GM20431 (cell line): ENCODE data around the gene EMP2.

Experiments used
- in situ Hi-C: fragments of 300-500 bp; cut with MseI, MboI; formaldehyde crosslinking; loops from one replicate; pipeline ENCODE4 v1.15.0; 2020; ENCODE audit warnings: low sequenced_read_pairs; ENCODE audit not compliant: unreplicated experiment

EMP2 gene

DNA sequence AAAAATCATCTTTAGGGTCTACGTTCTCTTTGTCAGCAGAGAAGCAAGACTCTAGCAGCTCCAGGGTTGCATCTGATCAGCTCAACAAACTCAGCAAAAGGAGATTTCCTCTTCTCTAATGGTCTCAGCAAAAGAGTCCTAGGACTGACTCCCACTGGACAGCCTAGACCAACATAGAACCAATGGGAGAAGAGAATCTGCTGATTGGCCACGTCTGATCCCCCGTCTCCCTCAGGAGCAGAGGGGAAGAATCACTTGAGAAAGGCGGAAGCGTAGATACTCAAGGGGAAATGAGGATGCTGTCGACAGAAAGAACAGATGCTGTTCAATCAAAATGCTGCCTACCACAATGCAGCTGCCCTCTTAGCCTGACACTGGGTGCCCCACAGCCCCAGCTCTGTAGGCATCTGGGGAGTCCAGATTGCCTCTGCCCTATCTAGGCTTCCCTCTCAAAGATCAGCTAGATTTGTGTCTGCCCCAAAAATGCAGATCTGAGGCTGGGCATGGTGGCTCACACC is 31.5 kb upstream of the EMP2 start:
- in situ Hi-C loops: no loop called here

DNA sequence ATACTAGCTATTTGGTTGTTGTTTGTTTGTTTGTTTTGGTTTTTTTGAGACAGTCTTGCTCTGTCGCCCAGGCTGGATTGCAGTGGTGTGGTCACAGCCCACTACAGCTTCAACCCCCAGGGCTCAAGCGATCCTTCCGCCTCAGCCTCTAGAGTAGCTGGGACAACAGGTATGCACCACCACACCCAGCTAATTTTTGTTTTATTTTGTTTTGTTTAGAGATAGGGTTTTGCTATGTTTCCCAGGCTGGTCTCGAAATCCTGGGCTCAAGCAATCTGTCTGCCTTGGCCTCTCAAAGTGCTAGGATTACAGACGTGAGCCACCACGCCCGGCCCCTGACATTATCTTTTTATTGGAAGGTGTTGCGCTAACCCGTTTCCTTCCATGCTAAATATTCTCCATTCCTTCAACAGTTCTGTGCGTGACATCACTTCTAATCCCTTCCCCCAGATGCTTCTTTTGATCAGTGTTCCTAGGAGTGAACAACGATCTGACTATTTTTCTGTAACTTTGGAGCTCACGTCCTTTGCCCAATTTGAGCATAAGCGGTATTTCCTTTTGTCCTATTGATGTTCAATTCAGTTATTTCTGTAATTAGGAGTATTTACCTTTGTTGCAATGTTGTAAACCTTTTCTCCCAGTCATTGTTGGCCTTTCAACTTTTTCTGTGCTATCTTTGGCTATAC is 30.2 kb upstream of the EMP2 start:
- in situ Hi-C loops: no loop called here

DNA sequence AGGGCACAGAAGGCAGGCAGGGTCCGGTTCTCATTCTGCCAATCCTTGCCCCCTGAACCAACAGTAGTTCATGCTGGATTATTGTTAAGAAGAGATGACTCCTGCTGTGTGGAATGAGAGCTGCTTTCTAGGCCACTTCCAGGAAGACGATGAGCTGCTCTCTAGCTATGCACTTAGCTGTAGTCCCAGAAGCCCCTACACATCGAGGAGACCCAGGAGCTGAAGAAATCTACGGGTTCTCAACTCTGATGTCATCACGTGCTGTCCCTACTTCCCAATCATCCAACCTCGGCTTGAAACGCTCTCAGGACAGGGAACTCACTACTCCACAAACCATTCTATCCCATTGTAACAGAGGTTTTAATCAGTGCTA is 29.0 kb upstream of the EMP2 start:
- in situ Hi-C loops: no loop called here

DNA sequence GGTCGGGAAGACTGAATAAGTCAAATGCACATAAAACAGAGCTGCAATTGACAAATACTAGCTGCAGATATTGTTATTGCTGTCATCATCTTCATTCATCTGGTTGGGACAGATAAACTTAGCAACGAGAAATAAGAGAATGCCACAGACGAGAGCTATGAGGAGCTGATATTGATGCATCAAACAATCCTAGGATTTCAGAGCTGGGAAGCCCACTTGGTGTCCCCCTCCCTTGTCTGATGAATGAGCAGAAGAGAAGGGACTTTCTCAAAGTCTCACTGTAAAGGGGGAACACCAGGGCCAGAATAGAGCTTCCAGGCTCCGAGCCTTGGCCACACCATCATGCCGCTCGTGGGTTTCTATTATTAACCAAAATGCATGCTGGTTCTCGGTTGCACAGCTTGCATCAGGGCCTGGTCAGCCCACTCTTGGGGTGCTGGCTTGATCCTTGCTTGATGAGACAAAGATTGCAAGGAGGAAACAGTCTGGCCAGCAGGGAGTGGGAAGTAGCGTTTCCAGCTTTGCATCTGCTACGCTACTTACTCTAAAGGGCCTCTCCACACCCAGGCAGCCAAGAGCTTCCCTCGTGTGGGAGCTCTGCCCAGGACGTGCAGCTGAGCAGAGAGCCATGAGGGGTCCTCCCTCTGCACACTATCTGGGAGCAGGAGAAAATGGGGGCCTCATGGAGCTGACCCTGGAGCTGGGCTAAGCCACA is 28.4 kb upstream of the EMP2 start:
- in situ Hi-C loops: no loop called here

DNA sequence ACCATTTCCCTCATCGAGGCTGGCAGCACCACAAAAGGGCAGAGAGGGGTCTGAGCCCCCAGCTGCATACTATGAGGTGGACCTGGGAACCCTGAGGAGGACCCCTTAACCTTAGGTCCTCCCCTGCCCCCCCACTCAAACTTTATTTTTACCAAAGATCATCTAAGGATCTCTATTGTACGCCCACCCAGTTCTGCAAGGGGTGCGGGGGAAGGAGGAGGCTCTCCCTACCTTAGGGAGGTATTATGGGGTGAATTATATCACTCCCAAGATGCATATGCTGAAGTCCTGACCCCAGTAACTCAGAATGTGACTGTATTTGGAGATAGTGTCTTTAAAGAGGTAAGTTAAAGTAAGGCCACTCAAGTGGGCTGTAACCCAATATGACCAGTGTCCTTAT is 26.8 kb upstream of the EMP2 start:
- in situ Hi-C loops: no loop called here

DNA sequence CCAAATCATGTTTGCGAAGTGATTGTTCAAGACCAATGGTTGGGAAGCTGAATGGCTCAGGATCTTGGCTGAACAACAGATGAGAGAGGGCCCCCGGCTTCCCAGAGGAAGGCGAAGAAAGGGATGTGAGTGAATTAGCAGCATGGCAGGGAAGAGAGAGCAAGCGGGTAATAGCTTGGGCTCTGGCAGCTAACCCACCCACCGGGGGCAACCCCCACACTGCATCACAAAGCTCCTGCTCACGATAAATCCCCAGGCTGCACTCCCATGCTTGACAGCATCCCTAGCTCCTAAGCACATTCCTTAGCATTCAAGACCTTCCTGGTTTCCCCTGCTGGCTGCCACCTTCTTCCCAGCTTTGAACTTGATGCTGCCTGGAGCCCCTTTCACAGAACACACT is 26.2 kb upstream of the EMP2 start:
- in situ Hi-C loops: no loop called here

DNA sequence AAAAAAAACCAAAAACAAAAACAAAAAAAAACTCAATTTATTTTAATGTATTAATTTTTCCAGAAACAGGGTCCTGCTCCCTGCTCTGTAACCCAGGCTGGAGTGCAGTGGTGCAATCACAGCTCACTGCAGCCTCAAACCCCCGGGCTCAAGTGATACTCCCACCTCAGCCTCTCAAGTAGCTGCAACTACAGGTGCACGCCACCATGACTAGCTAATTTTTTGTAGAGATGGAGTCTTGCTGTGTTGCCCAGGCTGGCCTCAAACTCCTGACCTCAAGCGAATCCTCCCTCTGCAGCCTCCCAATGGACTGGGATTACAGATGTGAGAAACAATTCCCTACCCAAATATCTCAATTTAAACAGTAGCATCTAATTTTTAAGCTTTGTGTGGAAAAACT is 25.2 kb upstream of the EMP2 start:
- in situ Hi-C loops: no loop called here

DNA sequence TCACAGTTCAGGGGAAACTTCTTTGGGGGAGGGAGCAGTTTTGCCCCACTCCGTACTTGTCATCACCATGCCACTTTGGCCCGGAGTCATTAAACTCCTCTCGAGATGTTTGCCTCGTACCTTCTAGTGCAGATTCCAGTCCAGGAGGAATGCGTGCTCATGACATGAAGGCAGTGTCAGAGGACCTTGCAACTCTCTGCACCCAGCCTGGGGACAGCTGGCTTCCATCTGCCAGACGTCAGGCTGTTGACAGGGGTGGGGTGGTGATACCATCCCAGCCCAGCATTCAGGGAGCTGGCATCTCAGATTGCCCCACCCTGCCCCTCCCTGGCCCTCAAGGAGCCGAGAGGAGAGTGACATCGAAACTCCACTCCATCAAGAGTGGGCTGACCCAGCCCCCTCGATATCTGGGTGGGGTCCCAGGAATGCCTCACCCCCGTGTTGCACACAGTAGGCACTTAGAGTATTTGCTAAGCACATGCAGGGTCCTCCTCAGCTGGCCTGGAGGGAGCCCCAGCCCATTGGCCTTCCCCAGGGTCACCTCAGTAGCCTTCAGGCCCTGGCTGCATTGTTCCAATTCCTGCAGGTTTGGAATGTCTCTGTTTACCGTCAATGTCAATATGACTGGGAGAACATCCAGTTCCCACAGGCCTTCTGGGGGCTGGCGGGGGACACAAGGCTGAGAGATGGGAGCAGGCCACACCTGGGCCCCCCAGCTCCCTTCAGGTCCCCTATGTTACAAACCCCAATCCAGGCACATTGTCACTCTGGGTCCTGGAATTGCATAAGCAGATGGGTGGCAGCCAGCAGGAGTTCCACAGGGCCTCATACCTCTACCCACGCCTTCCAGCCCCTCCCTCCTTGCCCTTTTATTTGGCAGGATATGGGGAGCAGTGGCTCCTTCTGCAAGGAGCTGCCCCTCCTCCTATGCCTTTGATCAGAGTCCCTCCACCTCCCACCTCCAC is 21.3 kb upstream of the EMP2 start:
- in situ Hi-C loops: no loop called here

DNA sequence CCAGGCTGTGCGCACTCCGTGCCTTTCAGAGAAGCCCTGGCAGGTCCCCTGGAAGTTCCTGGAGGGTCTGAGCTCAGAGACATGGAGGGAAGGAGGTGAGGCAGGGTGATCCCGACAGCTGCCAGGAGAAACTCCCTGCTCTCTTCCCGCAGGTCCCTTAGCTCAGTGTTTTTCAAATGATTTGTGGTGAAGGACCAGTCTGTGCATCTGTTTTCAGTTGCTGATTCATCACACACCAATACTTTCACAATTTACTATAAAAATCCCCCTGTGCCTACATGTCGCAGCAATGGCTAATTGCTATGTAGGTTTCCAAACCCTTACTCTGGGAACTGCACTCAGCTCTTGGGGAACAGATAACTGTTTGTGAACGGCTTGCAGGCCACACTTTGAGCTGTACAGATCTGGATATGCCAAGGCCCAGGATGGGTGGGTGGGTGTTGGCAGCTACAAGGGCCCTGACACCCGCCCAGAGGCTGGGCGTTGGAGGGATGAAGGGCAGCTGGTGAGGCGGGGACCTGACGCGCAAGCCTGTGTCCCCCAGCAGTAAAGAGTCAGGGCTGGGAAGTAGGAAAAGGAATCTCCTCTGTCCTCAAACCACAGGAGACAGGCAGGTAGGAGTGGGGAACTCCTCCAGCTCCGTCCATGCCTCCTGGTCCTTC is 20.5 kb upstream of the EMP2 start:
- in situ Hi-C loops: no loop called here

DNA sequence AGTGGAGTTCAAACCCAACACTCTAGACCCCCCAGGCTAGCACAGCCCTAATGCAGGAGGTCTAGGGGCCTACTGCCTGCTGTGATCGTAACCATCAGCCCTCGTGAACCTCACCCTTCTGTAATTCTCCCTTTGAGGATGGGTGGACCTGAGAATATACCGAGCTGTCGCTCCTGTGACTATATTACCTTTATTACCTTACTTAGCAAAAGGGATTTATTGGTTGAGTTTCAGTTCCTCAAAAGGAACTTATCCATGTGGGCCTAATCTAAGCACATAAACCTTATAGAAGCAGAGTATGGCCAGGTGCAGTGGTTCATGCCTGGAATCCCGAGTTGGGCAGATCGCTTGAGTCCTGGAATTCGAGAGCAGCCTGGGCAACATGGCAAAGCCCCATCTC is 19.2 kb upstream of the EMP2 start:
- in situ Hi-C loops: no loop called here

DNA sequence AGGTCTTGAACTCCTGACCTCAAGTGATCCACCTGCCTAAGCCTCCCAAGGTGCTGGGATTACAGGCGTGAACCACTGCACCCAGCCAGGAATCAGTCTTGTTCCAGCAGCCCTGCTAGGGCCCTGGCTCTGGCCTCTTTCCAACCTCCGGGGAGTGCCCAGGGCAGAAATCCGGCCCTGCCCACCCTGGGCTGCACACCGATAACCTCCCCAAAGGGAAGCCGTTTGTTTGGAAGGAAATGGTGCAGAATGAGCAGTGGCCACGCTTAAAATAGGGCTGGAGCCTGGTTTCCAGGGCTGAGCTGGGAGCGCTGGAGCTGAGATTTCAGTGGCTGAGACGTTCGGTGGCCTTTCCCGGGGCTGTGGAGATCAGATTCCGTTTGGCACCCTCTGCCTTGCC is 17.8 kb upstream of the EMP2 start:
- in situ Hi-C loops: no loop called here

DNA sequence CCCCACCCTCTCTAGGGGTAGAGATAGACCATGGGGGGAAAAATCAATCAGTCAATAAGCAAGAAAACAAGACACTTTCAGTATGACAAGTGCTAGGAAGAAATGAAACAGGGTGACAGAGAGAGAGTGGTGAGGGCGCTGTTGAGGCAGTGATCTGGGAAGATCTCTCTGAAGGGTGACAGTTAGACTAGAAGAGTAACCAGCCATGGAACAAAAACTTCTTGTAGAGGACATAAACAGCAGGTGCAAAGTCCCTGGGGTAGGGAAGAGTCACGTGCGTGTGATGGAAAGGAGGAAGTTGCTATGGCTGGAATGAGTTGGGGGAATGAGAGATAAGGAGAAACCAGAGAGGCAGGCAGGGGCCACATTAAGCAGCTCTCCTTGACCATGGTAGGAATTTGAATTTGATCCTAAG is 16.8 kb upstream of the EMP2 start:
- in situ Hi-C loops: no loop called here

DNA sequence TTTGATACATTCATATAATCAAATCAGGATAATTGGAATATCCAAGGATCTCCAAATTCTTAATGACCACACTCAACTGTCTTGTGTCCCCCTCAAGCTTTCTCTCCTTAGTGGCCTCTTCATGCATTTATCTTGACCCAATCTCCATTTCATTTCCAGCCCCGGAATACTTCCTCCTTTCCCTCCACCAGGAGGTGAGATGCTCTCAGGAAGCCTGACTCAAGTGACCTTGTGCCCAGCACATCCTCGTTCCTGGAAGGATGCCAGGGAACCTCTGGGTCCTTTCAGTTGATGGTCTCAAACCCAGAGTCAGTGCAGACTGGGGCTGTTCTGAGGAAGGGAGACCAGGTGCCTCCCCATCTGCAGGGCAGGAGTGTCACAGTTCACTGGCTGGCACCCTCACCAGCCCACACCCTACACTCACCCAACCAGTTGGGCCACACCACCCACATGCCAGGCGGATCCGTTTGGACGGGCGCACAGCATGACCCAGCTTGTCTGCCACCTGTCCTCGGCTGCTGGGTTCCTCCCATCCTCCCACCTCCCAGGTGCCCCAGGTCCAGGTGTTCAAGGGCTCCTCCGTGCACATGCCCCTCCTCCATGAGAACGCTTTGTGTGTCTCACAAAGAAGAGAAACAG is 14.0 kb upstream of the EMP2 start:
- in situ Hi-C loops: no loop called here

DNA sequence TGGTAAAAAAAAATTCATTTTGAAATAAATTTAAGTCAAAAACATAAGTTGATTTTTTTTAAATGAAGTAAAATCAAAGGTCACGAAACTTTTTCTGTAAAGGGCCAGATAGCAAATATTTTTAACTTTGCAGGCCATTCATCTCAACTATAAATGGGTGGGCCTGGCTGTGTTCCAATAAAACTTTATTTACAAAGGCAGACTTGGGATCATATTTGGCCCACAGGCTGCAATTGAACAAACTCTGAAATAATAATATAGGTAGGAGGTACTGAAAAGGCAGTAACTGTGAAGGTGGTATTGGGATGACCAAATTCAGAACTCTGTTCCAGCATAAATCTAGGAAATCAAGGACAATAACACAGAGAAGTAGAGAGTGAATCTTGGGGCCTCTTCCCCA is 12.2 kb upstream of the EMP2 start:
- in situ Hi-C loops: no loop called here

DNA sequence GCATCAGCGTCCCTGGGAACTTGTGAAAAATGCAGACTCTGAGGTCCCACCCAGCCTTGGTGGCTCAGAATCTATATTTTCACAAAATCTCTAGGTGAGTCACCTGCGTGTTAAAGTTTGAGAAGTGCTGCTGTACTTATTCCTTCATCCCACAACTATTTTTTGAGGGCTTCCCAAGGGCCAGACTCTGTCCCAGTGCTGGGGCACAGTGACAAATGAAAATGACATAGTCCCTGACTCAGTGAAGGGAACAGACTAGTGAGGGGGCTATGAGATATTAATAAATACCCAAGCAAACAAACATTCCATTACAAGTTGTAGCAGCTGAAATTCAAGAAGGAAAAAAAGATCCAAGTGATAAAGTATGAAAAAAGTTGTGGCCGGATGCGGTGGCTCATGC is 9.9 kb upstream of the EMP2 start:
- in situ Hi-C loops: no loop called here

DNA sequence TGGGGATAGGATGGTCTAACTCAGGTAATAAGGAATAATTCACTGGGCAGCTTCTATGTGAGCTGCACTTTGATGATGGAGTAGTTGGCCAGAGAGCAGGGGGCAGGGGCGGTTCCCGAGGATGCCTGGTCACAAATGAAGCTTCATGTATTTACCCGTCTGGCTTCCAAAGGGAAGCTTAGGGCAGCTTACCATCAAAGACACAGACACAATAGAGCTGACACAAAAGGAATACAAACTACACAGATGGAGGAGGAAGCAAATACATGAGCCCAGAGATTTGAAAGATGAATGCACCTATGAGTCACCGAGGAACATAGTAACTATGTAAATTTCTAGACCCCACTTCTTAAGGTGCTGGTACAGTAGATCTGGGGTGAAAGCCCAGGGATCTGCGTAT is 8.7 kb upstream of the EMP2 start:
- in situ Hi-C loops: no loop called here

DNA sequence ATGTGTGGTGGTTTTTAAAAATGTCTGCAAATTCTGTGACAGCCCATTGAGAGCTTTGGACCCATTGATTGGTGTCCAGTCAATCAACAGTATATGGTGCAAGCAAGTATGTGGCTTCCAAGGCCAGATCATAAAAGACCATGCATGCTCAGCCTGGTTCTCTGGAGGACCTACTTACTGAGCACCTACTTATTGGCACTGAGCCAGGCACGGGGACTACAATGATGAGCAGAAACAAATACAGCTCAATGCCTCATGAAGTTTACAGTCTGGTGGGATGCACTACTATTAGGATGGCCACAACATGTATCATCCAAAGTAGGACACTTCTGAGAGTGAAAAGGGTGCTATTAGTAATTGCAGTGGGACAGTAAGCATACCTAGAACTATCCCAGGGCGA is 7.2 kb upstream of the EMP2 start:
- in situ Hi-C loops: no loop called here

DNA sequence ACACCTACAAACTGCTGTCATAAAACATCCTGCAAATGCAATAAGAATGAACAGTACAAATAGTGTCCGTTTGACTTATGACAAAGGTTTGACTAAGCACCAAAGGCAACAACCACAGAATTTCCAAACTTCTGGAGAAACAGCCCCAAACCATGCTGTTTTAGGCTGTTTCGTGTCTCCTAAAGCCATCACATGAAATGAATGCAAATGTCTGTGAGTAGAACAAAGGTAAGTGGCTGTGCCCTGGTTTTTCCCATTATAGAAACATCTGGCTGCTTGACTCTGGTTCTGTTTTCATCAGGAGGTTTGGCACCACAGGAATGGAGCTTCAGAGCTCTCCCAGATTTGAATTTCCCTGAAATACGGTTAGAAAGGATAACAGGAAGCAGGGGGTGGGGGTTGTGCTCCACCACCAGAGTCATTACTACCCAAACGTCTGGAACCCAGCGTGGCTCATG is 4.6 kb upstream of the EMP2 start:
- in situ Hi-C loops: no loop called here

DNA sequence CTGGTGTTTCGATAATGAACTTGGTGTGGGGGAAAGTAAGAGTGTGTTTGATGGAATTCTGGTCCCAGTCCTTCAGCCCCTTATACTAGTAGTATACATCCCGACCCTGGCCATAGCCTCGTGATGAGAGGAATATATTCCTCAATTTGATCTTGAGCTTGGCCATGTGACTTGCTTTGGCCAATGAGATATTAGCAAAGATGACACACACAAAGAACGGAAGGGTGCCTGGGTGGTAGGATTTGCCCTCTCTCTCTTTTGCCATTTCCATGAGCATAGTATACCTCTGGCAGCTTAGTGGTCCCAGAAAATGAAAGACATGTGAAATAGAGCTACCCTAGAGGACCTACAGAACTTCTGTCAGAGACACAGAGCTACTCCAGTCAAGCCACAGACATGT is 2.9 kb upstream of the EMP2 start:
- in situ Hi-C loops: no loop called here

DNA sequence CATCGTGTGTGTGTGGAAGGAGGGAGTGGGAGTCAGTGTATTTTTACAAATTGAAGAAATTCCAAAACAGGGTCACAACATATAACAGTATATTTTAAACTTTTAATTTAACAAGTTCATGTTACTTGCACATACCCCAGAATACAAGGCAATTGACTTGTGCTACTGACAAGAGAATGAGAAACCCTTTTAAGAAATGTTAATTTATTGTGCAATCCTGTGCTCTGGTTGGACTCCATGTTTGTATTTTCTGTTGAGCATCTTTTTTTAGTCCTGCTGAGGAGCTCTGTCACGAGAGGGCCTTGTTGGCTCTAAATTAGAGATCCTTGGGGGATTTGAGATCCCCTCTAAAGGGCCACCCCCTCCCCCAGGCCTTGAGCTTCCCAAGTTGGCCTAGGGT is 1.1 kb upstream of the EMP2 start:
- in situ Hi-C loops: no loop called here
